ENCODE measurements around the gene SGK1.

DNA sequence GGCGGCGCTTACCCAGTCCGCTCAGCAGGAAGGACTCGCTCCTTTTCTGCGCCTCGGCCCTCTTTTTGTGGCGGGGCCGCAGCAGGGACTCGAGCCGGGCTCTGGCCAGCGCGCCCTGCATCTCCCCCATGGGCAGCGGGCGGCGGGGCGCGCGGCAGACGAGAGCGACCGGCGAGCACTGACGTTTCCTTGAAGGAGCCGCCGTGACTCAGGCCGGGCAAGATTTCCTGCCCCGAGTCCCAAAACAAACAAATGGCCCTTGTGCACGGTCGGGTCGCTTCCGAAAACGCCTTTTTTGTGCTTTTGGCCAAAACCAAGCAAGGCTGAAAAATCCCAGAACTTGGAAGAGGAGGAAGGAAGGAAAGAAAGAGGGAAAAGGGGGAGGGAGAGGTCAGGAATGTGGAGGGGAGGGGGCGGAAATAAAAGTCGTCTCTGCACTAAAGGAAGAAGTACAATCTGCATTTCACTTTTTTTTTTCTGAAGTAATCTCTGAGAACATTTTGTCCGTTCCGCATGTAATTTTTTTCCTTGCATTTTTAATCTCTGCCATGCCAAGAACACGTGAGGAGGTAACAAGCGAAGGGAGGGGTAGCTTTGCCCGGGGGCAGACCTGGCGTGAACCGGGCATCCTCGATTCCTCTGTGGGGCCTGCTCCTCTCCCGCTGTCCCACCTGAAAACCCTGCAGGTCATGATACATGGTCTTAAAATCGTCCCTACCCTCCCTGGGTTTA lies 142.2 kb downstream of the SGK1 start:
- TF ChIP-seq POLR2A (IDR thresholded peaks at IDR 0.05; ENCODE audit: low read depth, low read length) (no peak), TAF1 (IDR thresholded peaks at IDR 0.05; ENCODE audit: borderline replicate concordance, low read depth, low read length) (no peak), POLR2AphosphoS5 (IDR thresholded peaks at IDR 0.05; ENCODE audit: low read depth, low read length) (no peak)

Measured in GM12892 (cell line).